PC-3 (cell line): ENCODE results near the gene GDPD5. TPM values are rescaled to one million over a fixed set of nuclear protein-coding genes. Genes with fewer than 3 reads are reported as not detected.

ENCODE experiments used
- ATAC-seq: fragments of 200-7000 bp; cut with Tn5 transposase; 2 replicates; pipeline ENCODE4 v1.9.1; 2020; ENCODE audit warnings: mild to moderate bottlenecking, moderate library complexity
- BruUV-seq: library from RNA; stranded (reverse); fragments of 400-500 nt; replicated peaks from 2 replicates; lab custom pipeline; 2021; lab: Mats Ljungman, UMichigan
- CTCF ChIA-PET: fragments of 300-600 bp; sonication (Branson Sonifier 250); formaldehyde crosslinking; loops from one replicate; lab custom pipeline; 2022; ENCODE audit warnings: antibody characterized with exemption; lab: Charles Lee
- POLR2A ChIA-PET: fragments of 300-600 bp; sonication (Branson Sonifier 250); formaldehyde crosslinking; loops from one replicate; lab custom pipeline; 2022; ENCODE audit warnings: antibody characterized with exemption; ENCODE audit not compliant: unreplicated experiment; lab: Charles Lee
- DNase-seq: peaks from one replicate; pipeline ENCODE4 v3.0.0-alpha.2; 2015
- H2AFZ ChIP-seq: fragments of 300-600 bp; sonication (generic); 2 replicates; pipeline ENCODE4 v1.6.0; 2016; ENCODE audit warnings: antibody characterized with exemption, low read length
- H3F3A ChIP-seq: fragments of 300-600 bp; sonication (generic); one replicate; pipeline ENCODE4 v1.6.0; 2017; ENCODE audit warnings: antibody characterized with exemption, low read length, control low read depth, mild to moderate bottlenecking; ENCODE audit not compliant: unreplicated experiment
- H3K27ac ChIP-seq: fragments of 300-600 bp; sonication (generic); 2 replicates; pipeline ENCODE4 v1.5.1; 2016; ENCODE audit warnings: mild to moderate bottlenecking, low read length
- H3K27me3 ChIP-seq: fragments of 300-600 bp; sonication (generic); 2 replicates; pipeline ENCODE4 v1.6.1; 2016; ENCODE audit warnings: low read length, mixed read lengths
- H3K36me3 ChIP-seq: fragments of 300-600 bp; sonication (generic); 2 replicates; pipeline ENCODE4 v1.6.1; 2016; ENCODE audit warnings: low read depth, mixed run types, low read length, mixed read lengths
- H3K4me1 ChIP-seq: fragments of 300-600 bp; sonication (generic); 2 replicates; pipeline ENCODE4 v1.5.1; 2016; ENCODE audit warnings: low read length; ENCODE audit not compliant: insufficient read depth
- H3K4me2 ChIP-seq: fragments of 300-600 bp; sonication (generic); 2 replicates; pipeline ENCODE4 v1.6.0; 2016; ENCODE audit warnings: low read length
- H3K4me3 ChIP-seq: fragments of 300-600 bp; sonication (generic); 2 replicates; pipeline ENCODE4 v1.5.1; 2016; ENCODE audit warnings: mild to moderate bottlenecking, low read length, mixed read lengths
- H3K79me2 ChIP-seq: fragments of 300-600 bp; sonication (generic); 2 replicates; pipeline ENCODE4 v1.6.1; 2017; ENCODE audit warnings: low read length, mixed read lengths
- H3K9ac ChIP-seq: fragments of 300-600 bp; sonication (generic); 2 replicates; pipeline ENCODE4 v1.6.0; 2016; ENCODE audit warnings: mild to moderate bottlenecking, low read length
- H3K9me2 ChIP-seq: fragments of 300-600 bp; sonication (generic); replicated peaks from 2 replicates; pipeline ENCODE4 v1.6.1; 2016; ENCODE audit warnings: mixed run types, low read length, mixed read lengths
- H3K9me3 ChIP-seq: fragments of 300-600 bp; sonication (generic); 2 replicates; pipeline ENCODE4 v1.6.1; 2016; ENCODE audit warnings: low read length, mixed read lengths
- H4K20me1 ChIP-seq: fragments of 300-600 bp; sonication (generic); 2 replicates; pipeline ENCODE4 v1.6.1; 2016; ENCODE audit warnings: low read length, mixed read lengths
- CTCF ChIP-seq: fragments of 300-600 bp; sonication (generic); conservative IDR thresholded peaks from 2 replicates; pipeline ENCODE4 v1.5.1; 2017; ENCODE audit warnings: antibody characterized with exemption, low read depth, mild to moderate bottlenecking, low read length
- EZH2 ChIP-seq: fragments of 300-600 bp; sonication (generic); IDR thresholded peaks from one replicate; pipeline ENCODE4 v1.6.1; 2017; ENCODE audit warnings: antibody characterized with exemption, mild to moderate bottlenecking, low read length; ENCODE audit not compliant: unreplicated experiment
- EZH2phosphoT487 ChIP-seq: fragments of 300-600 bp; sonication (generic); IDR thresholded peaks from 2 replicates; pipeline ENCODE4 v1.6.1; 2018; ENCODE audit warnings: mild to moderate bottlenecking, antibody characterized with exemption, low read length, borderline replicate concordance
- intact Hi-C: fragments of 100-400 bp; cut with micrococcal nuclease; formaldehyde crosslinking; loops from 2 replicates; pipeline ENCODE4 v1.9.0; 2023
- total RNA-seq: library from RNA; depleted of rRNA; stranded (reverse); fragments of >200 nt; gene quantifications from 2 replicates; pipeline ENCODE4 v1.2.3, GENCODE V29; 2014

GDPD5 gene
- total RNA-seq, 1 experiment from 2014 or later = 21.4 TPM

GRCh38 chr11:75426720-75427086 is 99.0 kb downstream of the GDPD5 start:
- Histone ChIP-seq H3K9me2 (no peaks in the 10 kb centered on the region), H3K9me3 (no peaks in the 10 kb centered on the region), H3K9ac (no peak overlapping the region), H3K4me1 (peaks cover 46% of the 10 kb centered on the region), H3K4me3 (no peak overlapping the region), H3K79me2 (no peaks in the 10 kb centered on the region), H3K27ac (no peak overlapping the region), H3F3A (peaks cover 10% of the 10 kb centered on the region), H3K36me3 (no peaks in the 10 kb centered on the region; the same call in 1 of the 2 replicates), H3K27me3 (no peaks in the 10 kb centered on the region), H2AFZ (no peak overlapping the region), H4K20me1 (no peaks in the 10 kb centered on the region), H3K4me2 (no peak overlapping the region)
- intact Hi-C loops = no loop called here
- no peak for TF ChIP-seq CTCF
- no peak for TF ChIP-seq EZH2
- TF ChIP-seq EZH2phosphoT487 = no peak
- ATAC-seq (no peak), DNase-seq (no peak)
- CTCF ChIA-PET = no interaction called here
- BruUV-seq = no TSS peak
- POLR2A ChIA-PET = no interaction called here

- TF ChIP-seq EZH2phosphoT487 (no peak), EZH2 (no peak), CTCF (peak; percentile 69)
- no peaks in the 10 kb centered on the region for H3K79me2 ChIP-seq
- ATAC-seq = no peak
- no peak overlapping the region for H3K27ac ChIP-seq
- POLR2A ChIA-PET = no interaction called here
- CTCF ChIA-PET = no interaction called here
- H3K9me3 ChIP-seq = no peaks in the 10 kb centered on the region
- H3K36me3 ChIP-seq = no peaks in the 10 kb centered on the region; the same call in 1 of the 2 replicates
- no peak overlapping the region for H2AFZ ChIP-seq
- BruUV-seq = no TSS peak
- H3K9ac ChIP-seq = no peak overlapping the region
- intact Hi-C loops = no loop called here
- H3F3A ChIP-seq = peaks cover 15% of the 10 kb centered on the region
- no peaks in the 10 kb centered on the region for H3K9me2 ChIP-seq
- no peaks in the 10 kb centered on the region for H4K20me1 ChIP-seq
- H3K4me1 ChIP-seq = peaks cover 49% of the 10 kb centered on the region
- peak; percentile 46 for DNase-seq
- no peaks in the 10 kb centered on the region for H3K27me3 ChIP-seq
- H3K4me3 ChIP-seq = no peak overlapping the region
- no peak overlapping the region for H3K4me2 ChIP-seq
These were observed 100.3 kb downstream of the GDPD5 start for GRCh38 chr11:75425422-75425821.

- intact Hi-C loops = no loop called here
- Histone ChIP-seq H3K4me2 (no peak overlapping the region), H2AFZ (no peak overlapping the region), H3K27me3 (no peaks in the 10 kb centered on the region), H3K36me3 (no peaks in the 10 kb centered on the region; the same call in 1 of the 2 replicates), H3K9me2 (no peaks in the 10 kb centered on the region), H3K9me3 (no peaks in the 10 kb centered on the region), H3K27ac (no peak overlapping the region), H3K4me1 (peaks cover 54% of the 10 kb centered on the region), H3K4me3 (no peak overlapping the region), H3K79me2 (0 out of 2 replicates have a peak, but pooled peaks cover 6% of the 10 kb centered on the region), H3K9ac (no peak overlapping the region), H4K20me1 (no peaks in the 10 kb centered on the region), H3F3A (peaks cover 15% of the 10 kb centered on the region)
- no peak for DNase-seq
- TF ChIP-seq EZH2 (no peak), EZH2phosphoT487 (no peak), CTCF (no peak)
- ChIA-PET POLR2A (no interaction called here), CTCF (no interaction called here)
- no peak for ATAC-seq
- BruUV-seq = no TSS peak
These were observed 101.3 kb downstream of the GDPD5 start for GRCh38 chr11:75424396-75424795.
